Parathyroid adenoma (tissue), 2 donors: ENCODE data around the gene SLC35G6.
A peak's percentile ranks its signal among the peaks of the same experiment; 100 is the strongest.
"Not testable (repeated sequence)": the region's sequence is repeated elsewhere in the genome, so short reads cannot be mapped to it uniquely, and the experiment has no call there.

Experiments
- H2AFZ ChIP-seq: fragments of 300-600 bp; sonication (generic); one replicate; pipeline ENCODE4 v1.7.0; 2017; ENCODE audit warnings: antibody characterized with exemption, mild to moderate bottlenecking
- H3K27ac ChIP-seq: fragments of 300-600 bp; sonication (generic); one replicate; pipeline ENCODE4 v1.7.0; 2017
- H3K27me3 ChIP-seq: fragments of 300-600 bp; sonication (generic); one replicate; pipeline ENCODE4 v1.7.0; 2017; ENCODE audit warnings: low read length; ENCODE audit not compliant: control insufficient read depth, insufficient read depth
- H3K36me3 ChIP-seq: fragments of 300-600 bp; sonication (generic); one replicate; pipeline ENCODE4 v1.7.0; 2017; ENCODE audit warnings: low read length; ENCODE audit not compliant: control insufficient read depth, insufficient read depth
- H3K4me1 ChIP-seq: fragments of 300-600 bp; sonication (generic); one replicate; pipeline ENCODE4 v1.7.0; 2017; ENCODE audit warnings: control low read depth
- H3K4me2 ChIP-seq: fragments of 300-600 bp; sonication (generic); one replicate; pipeline ENCODE4 v1.7.0; 2017; ENCODE audit warnings: low read length
- H3K4me3 ChIP-seq: fragments of 300-600 bp; sonication (generic); one replicate; pipeline ENCODE4 v1.7.0; 2017; ENCODE audit warnings: low read depth, low read length
- H3K79me2 ChIP-seq: fragments of 300-600 bp; sonication (generic); one replicate; pipeline ENCODE4 v1.7.0; 2017; ENCODE audit warnings: control low read depth
- H3K9ac ChIP-seq: fragments of 300-600 bp; sonication (generic); one replicate; pipeline ENCODE4 v1.7.0; 2017; ENCODE audit warnings: mild to moderate bottlenecking
- H3K9me3 ChIP-seq: fragments of 300-600 bp; sonication (generic); one replicate; pipeline ENCODE4 v1.7.0; 2017; ENCODE audit warnings: low read length; ENCODE audit not compliant: control insufficient read depth
- CTCF ChIP-seq: fragments of 300-600 bp; sonication (generic); IDR thresholded peaks from one replicate; pipeline ENCODE4 v1.7.0; 2017; ENCODE audit warnings: antibody characterized with exemption, mild to moderate bottlenecking
- donor health status: primary hyperparathyroidism.

SLC35G6 gene

GRCh38 chr17:7478276-7479212 is 2.7 kb upstream of the SLC35G6 start:
- peak overlapping the region; percentile 99 for H3K27ac ChIP-seq
- no peaks in the 10 kb centered on the region for H3K36me3 ChIP-seq
- H3K4me2 ChIP-seq = peak overlapping the region; percentile 60
- TF ChIP-seq CTCF = no peak
- H2AFZ ChIP-seq = peak overlapping the region; percentile 52
- no peaks in the 10 kb centered on the region for H3K9me3 ChIP-seq
- H3K79me2 ChIP-seq = peaks cover 67% of the 10 kb centered on the region
- H3K4me3 ChIP-seq = peak overlapping the region; percentile 71
- H3K27me3 ChIP-seq = no peaks in the 10 kb centered on the region
- H3K9ac ChIP-seq = peak overlapping the region; percentile 99
- H3K4me1 ChIP-seq = peaks cover 29% of the 10 kb centered on the region

GRCh38 chr17:7479213-7480088 is 1.8 kb upstream of the SLC35G6 start, which contains the start of gene ZBTB4:
TSS of gene ZBTB4 (minus strand) at chr17:7479631. CDS start at chr17:7466801, 12,830 bp downstream.
- no peaks in the 10 kb centered on the region for H3K27me3 ChIP-seq
- no peaks in the 10 kb centered on the region for H3K36me3 ChIP-seq
- H3K9me3 ChIP-seq = no peaks in the 10 kb centered on the region
- peaks cover 58% of the 10 kb centered on the region for H3K79me2 ChIP-seq
- peak within 1 kb of the TSS; percentile 92 for H2AFZ ChIP-seq
- TF ChIP-seq CTCF = no peak
- H3K4me3 ChIP-seq = peak within 1 kb of the TSS; percentile 77
- H3K9ac ChIP-seq = peak within 1 kb of the TSS; percentile 99
- H3K27ac ChIP-seq = peak within 1 kb of the TSS; percentile 99
- peak within 1 kb of the TSS; percentile 86 for H3K4me2 ChIP-seq
- peaks cover 29% of the 10 kb centered on the region for H3K4me1 ChIP-seq

- no peak for TF ChIP-seq CTCF
- Histone ChIP-seq H3K4me1 (peaks cover 29% of the 10 kb centered on the region), H3K4me2 (peak overlapping the region; percentile 86), H3K79me2 (peaks cover 54% of the 10 kb centered on the region), H3K27ac (peak overlapping the region; percentile 99), H3K9ac (peak overlapping the region; percentile 98), H3K4me3 (peak overlapping the region; percentile 77), H3K27me3 (no peaks in the 10 kb centered on the region), H3K9me3 (no peaks in the 10 kb centered on the region), H3K36me3 (no peaks in the 10 kb centered on the region), H2AFZ (peak overlapping the region; percentile 92)
These were observed 1.2 kb upstream of the SLC35G6 start for GRCh38 chr17:7480089-7480384.

GRCh38 chr17:7481842-7482741 is 846 bp downstream of the SLC35G6 start:
- H3K4me2 ChIP-seq, H2AFZ ChIP-seq, H3K27me3 ChIP-seq, H3K4me3 ChIP-seq, H3K9ac ChIP-seq, H3K9me3 ChIP-seq, H3K36me3 ChIP-seq: not testable (repeated sequence)
- Histone ChIP-seq H3K79me2 (peaks cover 44% of the 10 kb centered on the region), H3K4me1 (peaks cover 18% of the 10 kb centered on the region), H3K27ac (peak overlapping the region; percentile 99)

GRCh38 chr17:7482742-7483088 is 1.5 kb downstream of the SLC35G6 start:
- Histone ChIP-seq H3K79me2 (peaks cover 48% of the 10 kb centered on the region), H3K4me1 (peaks cover 15% of the 10 kb centered on the region), H3K4me3 (peak overlapping the region; percentile 97), H3K27ac (peak overlapping the region; percentile 98), H3K4me2 (peak overlapping the region; percentile 100)
- not testable (repeated sequence) for H3K27me3 ChIP-seq, H2AFZ ChIP-seq, H3K9me3 ChIP-seq, H3K9ac ChIP-seq, H3K36me3 ChIP-seq
